ENCODE results near the gene ZNG1B.
"Not testable (repeated sequence)": the region's sequence is repeated elsewhere in the genome, so short reads cannot be mapped to it uniquely, and the experiment has no call there.

ZNG1B gene

GRCh38 chr2:113528904-113529303, 91.4 kb downstream of the ZNG1B start:
- H3K79me2 ChIP-seq (ENCODE audit: insufficient read depth, low read length); H3K9ac ChIP-seq (ENCODE audit: low read length); H3F3A ChIP-seq (ENCODE audit: insufficient read depth); H3K4me2 ChIP-seq (ENCODE audit: low read depth, low read length, poor library complexity, severe bottlenecking); H3K4me3 ChIP-seq (ENCODE audit: insufficient read depth, low read length, poor library complexity, severe bottlenecking); H3K27me3 ChIP-seq (ENCODE audit: low read length); H2AFZ ChIP-seq (ENCODE audit: low read depth, low read length, severe bottlenecking); H3K9me2 ChIP-seq (replicated peaks; ENCODE audit: insufficient read depth, low read length); H3K9me3 ChIP-seq (ENCODE audit: insufficient read depth, low read length); H3K36me3 ChIP-seq (ENCODE audit: low read length); H4K20me1 ChIP-seq (ENCODE audit: low read depth, low read length); H3K27ac ChIP-seq (ENCODE audit: low read depth, low read length): not testable (repeated sequence)

- not testable (repeated sequence) for H3K4me3 ChIP-seq (ENCODE audit: insufficient read depth, low read length, poor library complexity, severe bottlenecking); H3K4me2 ChIP-seq (ENCODE audit: low read depth, low read length, poor library complexity, severe bottlenecking)
Measured at GRCh38 chr2:113532991-113533390, 95.5 kb downstream of the ZNG1B start.

GRCh38 chr2:113536573-113536972, 99.1 kb downstream of the ZNG1B start:
- H3F3A ChIP-seq (ENCODE audit: insufficient read depth); H3K79me2 ChIP-seq (ENCODE audit: insufficient read depth, low read length); H3K9me3 ChIP-seq (ENCODE audit: insufficient read depth, low read length); H3K9ac ChIP-seq (ENCODE audit: low read length); H3K36me3 ChIP-seq (ENCODE audit: low read length); H3K27me3 ChIP-seq (ENCODE audit: low read length); H4K20me1 ChIP-seq (ENCODE audit: low read depth, low read length); H3K4me3 ChIP-seq (ENCODE audit: insufficient read depth, low read length, poor library complexity, severe bottlenecking); H3K9me2 ChIP-seq (replicated peaks; ENCODE audit: insufficient read depth, low read length); H2AFZ ChIP-seq (ENCODE audit: low read depth, low read length, severe bottlenecking); H3K27ac ChIP-seq (ENCODE audit: low read depth, low read length); H3K4me2 ChIP-seq (ENCODE audit: low read depth, low read length, poor library complexity, severe bottlenecking): not testable (repeated sequence)

More at GRCh38 chr2:113532991-113533390, 95.5 kb downstream of the ZNG1B start:
- not testable (repeated sequence) for H3F3A ChIP-seq (ENCODE audit: insufficient read depth); H3K9me2 ChIP-seq (replicated peaks; ENCODE audit: insufficient read depth, low read length); H4K20me1 ChIP-seq (ENCODE audit: low read depth, low read length); H3K27me3 ChIP-seq (ENCODE audit: low read length); H3K27ac ChIP-seq (ENCODE audit: low read depth, low read length); H3K36me3 ChIP-seq (ENCODE audit: low read length); H3K9me3 ChIP-seq (ENCODE audit: insufficient read depth, low read length); H2AFZ ChIP-seq (ENCODE audit: low read depth, low read length, severe bottlenecking); H3K79me2 ChIP-seq (ENCODE audit: insufficient read depth, low read length); H3K9ac ChIP-seq (ENCODE audit: low read length)

GRCh38 chr2:113540834-113541203, 103.3 kb downstream of the ZNG1B start:
- H3K9ac ChIP-seq (ENCODE audit: low read length); H3K9me3 ChIP-seq (ENCODE audit: insufficient read depth, low read length); H3K9me2 ChIP-seq (replicated peaks; ENCODE audit: insufficient read depth, low read length); H3K4me2 ChIP-seq (ENCODE audit: low read depth, low read length, poor library complexity, severe bottlenecking); H3K27me3 ChIP-seq (ENCODE audit: low read length); H3K27ac ChIP-seq (ENCODE audit: low read depth, low read length); H4K20me1 ChIP-seq (ENCODE audit: low read depth, low read length); H3K79me2 ChIP-seq (ENCODE audit: insufficient read depth, low read length); H3F3A ChIP-seq (ENCODE audit: insufficient read depth); H2AFZ ChIP-seq (ENCODE audit: low read depth, low read length, severe bottlenecking); H3K36me3 ChIP-seq (ENCODE audit: low read length); H3K4me3 ChIP-seq (ENCODE audit: insufficient read depth, low read length, poor library complexity, severe bottlenecking): not testable (repeated sequence)

- not testable (repeated sequence) for H3K27me3 ChIP-seq (ENCODE audit: low read length); H2AFZ ChIP-seq (ENCODE audit: low read depth, low read length, severe bottlenecking); H3F3A ChIP-seq (ENCODE audit: insufficient read depth); H3K27ac ChIP-seq (ENCODE audit: low read depth, low read length); H3K9ac ChIP-seq (ENCODE audit: low read length); H3K9me2 ChIP-seq (replicated peaks; ENCODE audit: insufficient read depth, low read length); H3K4me2 ChIP-seq (ENCODE audit: low read depth, low read length, poor library complexity, severe bottlenecking); H3K36me3 ChIP-seq (ENCODE audit: low read length); H3K9me3 ChIP-seq (ENCODE audit: insufficient read depth, low read length); H3K79me2 ChIP-seq (ENCODE audit: insufficient read depth, low read length); H3K4me3 ChIP-seq (ENCODE audit: insufficient read depth, low read length, poor library complexity, severe bottlenecking); H4K20me1 ChIP-seq (ENCODE audit: low read depth, low read length)
Measured at GRCh38 chr2:113541204-113541975, 103.9 kb downstream of the ZNG1B start.

- H3K36me3 ChIP-seq (ENCODE audit: low read length); H3K9ac ChIP-seq (ENCODE audit: low read length); H3K9me2 ChIP-seq (replicated peaks; ENCODE audit: insufficient read depth, low read length); H2AFZ ChIP-seq (ENCODE audit: low read depth, low read length, severe bottlenecking); H3K27me3 ChIP-seq (ENCODE audit: low read length); H3K4me2 ChIP-seq (ENCODE audit: low read depth, low read length, poor library complexity, severe bottlenecking); H4K20me1 ChIP-seq (ENCODE audit: low read depth, low read length); H3K4me3 ChIP-seq (ENCODE audit: insufficient read depth, low read length, poor library complexity, severe bottlenecking); H3K79me2 ChIP-seq (ENCODE audit: insufficient read depth, low read length); H3K27ac ChIP-seq (ENCODE audit: low read depth, low read length); H3K9me3 ChIP-seq (ENCODE audit: insufficient read depth, low read length); H3F3A ChIP-seq (ENCODE audit: insufficient read depth): not testable (repeated sequence)
Measured at GRCh38 chr2:113541976-113542485, 104.5 kb downstream of the ZNG1B start.

GRCh38 chr2:113542529-113542928, 105.0 kb downstream of the ZNG1B start:
- not testable (repeated sequence) for H3F3A ChIP-seq (ENCODE audit: insufficient read depth); H3K27ac ChIP-seq (ENCODE audit: low read depth, low read length); H3K79me2 ChIP-seq (ENCODE audit: insufficient read depth, low read length); H3K9me2 ChIP-seq (replicated peaks; ENCODE audit: insufficient read depth, low read length); H3K9me3 ChIP-seq (ENCODE audit: insufficient read depth, low read length); H3K4me2 ChIP-seq (ENCODE audit: low read depth, low read length, poor library complexity, severe bottlenecking); H3K4me3 ChIP-seq (ENCODE audit: insufficient read depth, low read length, poor library complexity, severe bottlenecking); H3K9ac ChIP-seq (ENCODE audit: low read length); H3K36me3 ChIP-seq (ENCODE audit: low read length); H4K20me1 ChIP-seq (ENCODE audit: low read depth, low read length); H3K27me3 ChIP-seq (ENCODE audit: low read length); H2AFZ ChIP-seq (ENCODE audit: low read depth, low read length, severe bottlenecking)

All from SU-DHL-6 (cell line).